Heart left ventricle (tissue), 16 donors: ENCODE data around the gene PNPLA1. TPM values are rescaled to one million over a fixed set of nuclear protein-coding genes. Genes with fewer than 3 reads are reported as not detected.

ENCODE experiments used
- ATAC-seq, 4 donors: fragments of 200-7000 bp; cut with Tn5 transposase; one replicate each; pipeline ENCODE4 v1.9.1; 2020 to 2022; ENCODE audit warnings: moderate library complexity in 4 of 4, mild to moderate bottlenecking in 3 of 4, moderate number of reproducible peaks in 1 of 4
- DNase-seq, 5 donors: peaks; one replicate each; pipeline ENCODE4 v3.0.0-alpha.2; 2020
- H3K27ac ChIP-seq, 12 donors: fragments of 200-600 bp; sonication (generic) in 4 of 12; one replicate each; pipeline versions ENCODE4 v1.5.0 to v1.8.0; 2016 to 2022; ENCODE audit warnings: mild to moderate bottlenecking in 2 of 12
- H3K27me3 ChIP-seq, 9 donors: fragments of 200-600 bp; sonication (generic) in 2 of 9; one replicate each; pipeline versions ENCODE4 v1.5.1 to v1.8.0; 2016 to 2022; ENCODE audit warnings: mild to moderate bottlenecking in 3 of 9
- H3K36me3 ChIP-seq, 9 donors: fragments of 200-600 bp; sonication (generic) in 2 of 9; one replicate each; pipeline versions ENCODE4 v1.5.0 to v1.8.0; 2018 to 2022; ENCODE audit warnings: mild to moderate bottlenecking in 2 of 9
- H3K4me1 ChIP-seq, 12 donors: fragments of 200-600 bp; sonication (generic) in 4 of 12; one replicate each; pipeline versions ENCODE4 v1.5.0 to v1.8.0; 2016 to 2022; ENCODE audit warnings: mild to moderate bottlenecking in 3 of 12
- H3K4me3 ChIP-seq, 12 donors: fragments of 200-600 bp; sonication (generic) in 4 of 12; one replicate each; pipeline versions ENCODE4 v1.5.0 to v1.8.0; 2017 to 2022; ENCODE audit warnings: mild to moderate bottlenecking in 9 of 12, moderate library complexity in 4 of 12
- H3K9me3 ChIP-seq, 12 donors: fragments of 200-600 bp; sonication (generic) in 4 of 12; one replicate each; pipeline versions ENCODE4 v1.5.0 to v1.8.0; 2016 to 2022; ENCODE audit warnings: mild to moderate bottlenecking in 1 of 12
- POLR2A ChIP-seq, 2 donors: fragments of 450-650 bp; IDR thresholded peaks; one replicate each; pipeline ENCODE4 v1.6.1; 2017; ENCODE audit warnings: antibody characterized with exemption in 2 of 2, mild to moderate bottlenecking in 2 of 2, moderate library complexity in 2 of 2
- WGBS, 4 donors: extraction: QIAGEN DNeasy Blood & Tissue Kit in 2 of 4; methylation state at CpG; one replicate each; pipeline versions ENCODE4 v1.1.5 to v1.1.7; 2013 to 2018; 5-methylcytosine and 5-hydroxymethylcytosine counted together
- intact Hi-C, 10 donors: fragments of 100-400 bp; cut with DNase I; formaldehyde crosslinking; loops; one replicate each; pipeline versions ENCODE4 v1.11.1 to v1.14.2; 2022
- polyA plus RNA-seq, 2 donors: library from polyadenylated mRNA; stranded (reverse); fragments of 200-250 nt; gene quantifications; one replicate each; pipeline ENCODE4 v1.2.3, GENCODE V29; 2013
- total RNA-seq, 9 donors: library from RNA; depleted of rRNA in 2 of 9; stranded (reverse); fragments of >200 nt in 2 of 9; fragmentation: NEBNext Ultra II Directional in 3 of 9; extraction: Animal tissue kit (Norgen Biotek cat#: 25700) in 3 of 9; gene quantifications; one replicate each; pipeline versions ENCODE4 v1.1.0 to v1.2.4, GENCODE V29; 2016 to 2023
- TF ChIP-seq, protein P1 (sequence below), 12 donors: fragments of 200-600 bp; sonication (generic) in 4 of 12; IDR thresholded peaks; one replicate each; pipeline versions ENCODE4 v1.5.0 to v1.8.0; 2018 to 2022; ENCODE audit warnings: antibody characterized with exemption in 12 of 12, mild to moderate bottlenecking in 5 of 12
- donor health status: ischemic (EF 13 %, LVEDD 7.1; RV severe dilation, severe dysfunction).
- donor health status: healthy with polysubstance abuse.
- donor health status: DM: no; HTN: yes; CAD: no.
- donor health status: DM: no; HTN: no; CAD: no.
- donor health status: ischemic (EF 25% LVEDD 6.9; RV normal size, moderate dysfunction).
- donor health status: ischemic (EF 25% LVEDD 5.7; RV mildly dilated, moderate dysfunction).
- donor health status: healthy.
- donor health status: DM: yes; HTN: yes; CAD: no.
- donor health status: ischemic (EF 35%, LVEDD 5.7; RV mildly dilated, moderate dysfunction).
- donor health status: nonischemic (EF 11% LVEDD 7.7; RV severe dilation, severe dysfunction).
- donor health status: DM: yes; HTN: yes; CAD: no.
- donor health status: PGD.
- donor health status: ischemic (EF 29% LVEDD 5.4; RV normal size, mild dysfunction).
- donor health status: nonischemic (EF 23%, LVEDD 6.1; RV moderate dilation, normal function).

PNPLA1 gene
- total and polyA plus RNA-seq, 11 donors, result 0.06 to 0.41 TPM; not detected in 9

DNA sequence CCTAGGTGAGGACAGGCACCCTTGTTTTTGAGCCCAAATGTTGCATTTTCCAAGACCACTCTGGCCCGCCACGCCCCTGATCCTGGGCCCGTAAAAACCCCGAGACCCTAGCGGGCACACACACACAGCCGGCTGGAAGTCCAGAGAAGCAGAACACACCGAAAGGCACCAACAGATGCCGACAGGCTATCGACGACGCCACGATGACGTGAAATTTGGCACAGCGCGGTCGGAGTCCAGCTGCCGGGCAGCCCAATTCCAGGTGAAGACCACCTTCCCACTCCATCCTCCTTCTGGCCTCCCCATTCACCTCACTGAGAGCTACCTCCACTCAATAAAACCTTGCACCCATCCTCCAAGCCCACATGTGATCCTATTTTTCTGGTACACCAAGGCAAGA is 34.0 kb upstream of the PNPLA1 start:
- H3K36me3 ChIP-seq, result peaks cover 0 to 31% (median 27%) of the 10 kb centered on the region in 9 donors
- ATAC-seq (no peak), DNase-seq (no peak)
- TF ChIP-seq POLR2A (IDR thresholded peaks at IDR 0.05), result no peak
- TF ChIP-seq, protein P1, sequence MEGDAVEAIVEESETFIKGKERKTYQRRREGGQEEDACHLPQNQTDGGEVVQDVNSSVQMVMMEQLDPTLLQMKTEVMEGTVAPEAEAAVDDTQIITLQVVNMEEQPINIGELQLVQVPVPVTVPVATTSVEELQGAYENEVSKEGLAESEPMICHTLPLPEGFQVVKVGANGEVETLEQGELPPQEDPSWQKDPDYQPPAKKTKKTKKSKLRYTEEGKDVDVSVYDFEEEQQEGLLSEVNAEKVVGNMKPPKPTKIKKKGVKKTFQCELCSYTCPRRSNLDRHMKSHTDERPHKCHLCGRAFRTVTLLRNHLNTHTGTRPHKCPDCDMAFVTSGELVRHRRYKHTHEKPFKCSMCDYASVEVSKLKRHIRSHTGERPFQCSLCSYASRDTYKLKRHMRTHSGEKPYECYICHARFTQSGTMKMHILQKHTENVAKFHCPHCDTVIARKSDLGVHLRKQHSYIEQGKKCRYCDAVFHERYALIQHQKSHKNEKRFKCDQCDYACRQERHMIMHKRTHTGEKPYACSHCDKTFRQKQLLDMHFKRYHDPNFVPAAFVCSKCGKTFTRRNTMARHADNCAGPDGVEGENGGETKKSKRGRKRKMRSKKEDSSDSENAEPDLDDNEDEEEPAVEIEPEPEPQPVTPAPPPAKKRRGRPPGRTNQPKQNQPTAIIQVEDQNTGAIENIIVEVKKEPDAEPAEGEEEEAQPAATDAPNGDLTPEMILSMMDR (IDR thresholded peaks at IDR 0.05), result no peak
- H3K9me3 ChIP-seq, result no peaks in the 10 kb centered on the region
- intact Hi-C loops, result no loop called here
- H3K27ac ChIP-seq, result no peak overlapping the region
- 95 to 97% (median 97%) methylated on average over 17 of the region's 17 CpGs for WGBS, 4 donors
- no peaks in the 10 kb centered on the region for H3K4me1 ChIP-seq
- H3K27me3 ChIP-seq, result no peaks in the 10 kb centered on the region
- no peak overlapping the region for H3K4me3 ChIP-seq

DNA sequence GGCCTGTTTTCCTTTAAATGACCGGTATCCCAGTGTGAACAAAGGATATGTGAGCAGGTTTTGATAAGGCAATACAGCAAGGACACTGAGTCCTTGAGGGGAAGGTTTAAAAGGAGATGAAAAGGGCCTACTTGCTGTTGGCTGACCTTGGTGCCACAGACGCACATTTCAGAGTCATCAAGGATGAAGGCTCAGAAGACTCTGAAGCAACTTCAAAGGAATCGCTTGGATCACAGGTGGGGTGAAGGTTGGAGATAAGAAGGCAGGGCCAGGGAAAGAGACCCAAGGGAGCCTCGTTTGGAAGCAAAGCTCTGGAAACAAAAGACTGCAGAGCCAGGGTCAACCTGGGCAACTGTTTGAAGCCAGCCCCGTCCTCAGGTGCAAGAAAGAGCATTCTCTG is 30.1 kb upstream of the PNPLA1 start:
- H3K9me3 ChIP-seq, result no peaks in the 10 kb centered on the region
- no peaks in the 10 kb centered on the region for H3K36me3 ChIP-seq
- DNase-seq, result no peak
- intact Hi-C loops, result no loop called here
- no peak for ATAC-seq
- H3K27ac ChIP-seq, result no peak overlapping the region
- H3K27me3 ChIP-seq, result no peaks in the 10 kb centered on the region
- 58 to 80% (median 70%) methylated on average over 5 of the region's 5 CpGs for WGBS, 4 donors
- no peak for TF ChIP-seq POLR2A (IDR thresholded peaks at IDR 0.05)
- TF ChIP-seq, protein P1 (IDR thresholded peaks at IDR 0.05), result no peak
- H3K4me3 ChIP-seq, result no peak overlapping the region
- peaks cover 0 to 6% (median 0%) of the 10 kb centered on the region in 12 donors for H3K4me1 ChIP-seq

DNA sequence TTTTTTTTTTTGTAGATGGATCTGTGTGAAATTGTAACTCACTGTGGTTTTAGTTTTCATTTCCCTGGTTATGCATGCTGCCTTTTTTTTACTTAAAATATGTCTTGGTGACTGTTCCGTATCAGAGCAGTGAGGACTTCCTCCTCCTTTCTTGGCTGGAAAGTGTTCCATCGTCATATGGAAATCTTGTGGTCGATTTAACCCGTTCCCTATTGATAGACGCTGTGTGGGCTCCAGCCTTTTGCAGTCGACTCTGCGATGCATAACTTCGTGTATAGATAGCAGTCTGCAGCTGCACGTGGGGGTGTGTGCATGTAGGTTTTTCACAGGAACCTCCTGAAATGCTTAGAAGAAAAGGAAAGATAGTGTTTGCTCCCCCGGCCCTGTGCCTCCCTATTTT is 28.1 kb upstream of the PNPLA1 start:
- Histone ChIP-seq H3K4me1 (peaks cover 0 to 13% (median 0%) of the 10 kb centered on the region in 12 donors), H3K9me3 (no peaks in the 10 kb centered on the region), H3K36me3 (no peaks in the 10 kb centered on the region), H3K27ac (no peak overlapping the region), H3K27me3 (no peaks in the 10 kb centered on the region), H3K4me3 (no peak overlapping the region)
- no peak for ATAC-seq
- no peak for DNase-seq
- 36 to 50% (median 44%) methylated on average over 10 of the region's 10 CpGs for WGBS, 4 donors
- intact Hi-C loops, result no loop called here
- TF ChIP-seq, protein P1 (IDR thresholded peaks at IDR 0.05), result no peak
- TF ChIP-seq POLR2A (IDR thresholded peaks at IDR 0.05), result no peak

DNA sequence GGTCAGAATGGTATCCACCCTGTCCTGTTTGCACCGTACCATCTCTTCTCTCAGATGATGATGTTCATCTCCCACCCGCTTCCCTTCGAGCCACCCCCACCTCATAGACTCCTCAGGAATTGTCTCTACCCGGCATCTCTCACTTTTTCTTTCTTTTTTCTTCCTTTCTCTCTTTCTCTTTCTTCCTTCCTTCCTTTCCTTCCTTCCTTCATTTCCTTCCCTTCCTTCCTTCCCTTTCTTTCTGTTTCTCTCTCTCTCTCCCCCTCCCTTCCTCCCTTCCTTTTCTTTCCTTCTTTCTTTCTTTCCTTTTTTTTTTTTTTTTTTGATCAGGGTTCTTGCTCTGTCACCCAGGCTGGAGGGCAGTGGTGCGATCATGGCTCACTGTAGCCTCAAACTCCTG is 27.7 kb upstream of the PNPLA1 start:
- no peaks in the 10 kb centered on the region for H3K9me3 ChIP-seq
- peaks cover 0 to 13% (median 0%) of the 10 kb centered on the region in 12 donors for H3K4me1 ChIP-seq
- no peaks in the 10 kb centered on the region for H3K36me3 ChIP-seq
- TF ChIP-seq POLR2A (IDR thresholded peaks at IDR 0.05), result no peak
- TF ChIP-seq, protein P1 (IDR thresholded peaks at IDR 0.05), result no peak
- no peaks in the 10 kb centered on the region for H3K27me3 ChIP-seq
- intact Hi-C loops, result no loop called here
- DNase-seq (no peak), ATAC-seq (no peak)
- no peak overlapping the region for H3K4me3 ChIP-seq
- 65 to 74% (median 70%) methylated on average over 5 of the region's 5 CpGs for WGBS, 4 donors
- H3K27ac ChIP-seq, result no peak overlapping the region
